Breast epithelium (tissue), 3 donors: ENCODE results near the gene MAPKAP1.

ENCODE experiments used
- CTCF ChIP-seq, 3 donors: fragments of 450-650 bp; IDR thresholded peaks; one replicate each; pipeline ENCODE4 v1.5.1; 2016 to 2017; ENCODE audit warnings: antibody characterized with exemption in 3 of 3, mild to moderate bottlenecking in 3 of 3, moderate library complexity in 3 of 3
- POLR2A ChIP-seq: fragments of 450-650 bp; IDR thresholded peaks from one replicate; pipeline ENCODE4 v1.6.1; 2016; ENCODE audit warnings: antibody characterized with exemption, mild to moderate bottlenecking, moderate library complexity
- POLR2AphosphoS5 ChIP-seq, 3 donors: sonication (generic); formaldehyde crosslinking; IDR thresholded peaks; one replicate each; pipeline ENCODE4 v1.6.1; 2017; ENCODE audit warnings: antibody characterized with exemption in 3 of 3

- TF ChIP-seq POLR2A (no peak), CTCF (IDR thresholded peaks at IDR 0.05) (no peak), POLR2AphosphoS5 (IDR thresholded peaks at IDR 0.05) (no peak)
Observed at GRCh38 chr9:125472926-125473701, 233.9 kb downstream of the MAPKAP1 start.
